OCI-LY1 (cell line): ENCODE measurements around the gene DOLPP1.

Experiments used
- H2AFZ ChIP-seq: fragments of 200-600 bp; sonication (generic), shearing (Covaris generic); 2 replicates; pipeline ENCODE4 v1.6.0; 2014; ENCODE audit warnings: antibody characterized with exemption, mild to moderate bottlenecking, low read length
- H3F3A ChIP-seq: fragments of 200-600 bp; sonication (generic), shearing (Covaris generic); 2 replicates; pipeline ENCODE4 v1.6.0; 2014; ENCODE audit warnings: mild to moderate bottlenecking, antibody characterized with exemption, low read length, moderate library complexity; ENCODE audit not compliant: insufficient read depth
- H3K27ac ChIP-seq: fragments of 200-600 bp; sonication (generic); 2 replicates; pipeline ENCODE4 v1.5.1; 2014; ENCODE audit warnings: low read length, mixed run types, mild to moderate bottlenecking, low read depth; ENCODE audit not compliant: poor library complexity, severe bottlenecking
- H3K27me3 ChIP-seq: fragments of 200-600 bp; sonication (generic); 2 replicates; pipeline ENCODE4 v1.6.0; 2014; ENCODE audit warnings: antibody characterized with exemption, mild to moderate bottlenecking, low read length, moderate library complexity; ENCODE audit not compliant: insufficient read depth
- H3K36me3 ChIP-seq: fragments of 200-600 bp; sonication (generic); 2 replicates; pipeline ENCODE4 v1.6.1; 2014; ENCODE audit warnings: mild to moderate bottlenecking, antibody characterized with exemption, low read length, moderate library complexity, mixed read lengths; ENCODE audit not compliant: insufficient read depth
- H3K4me1 ChIP-seq: fragments of 200-600 bp; sonication (generic); 2 replicates; pipeline ENCODE4 v1.5.1; 2014; ENCODE audit warnings: mild to moderate bottlenecking, low read length, moderate library complexity; ENCODE audit not compliant: insufficient read depth, severe bottlenecking
- H3K4me2 ChIP-seq: fragments of 200-600 bp; sonication (generic), shearing (Covaris generic); 2 replicates; pipeline ENCODE4 v1.6.1; 2014; ENCODE audit warnings: low read length
- H3K4me3 ChIP-seq: fragments of 200-600 bp; sonication (generic); 2 replicates; pipeline ENCODE4 v1.5.1; 2014; ENCODE audit warnings: low read length, low read depth, mild to moderate bottlenecking, mixed read lengths; ENCODE audit not compliant: poor library complexity, severe bottlenecking
- H3K79me2 ChIP-seq: fragments of 200-600 bp; shearing (Covaris generic); 2 replicates; pipeline ENCODE4 v1.6.1; 2016; ENCODE audit warnings: mixed run types, low read length, mixed read lengths; ENCODE audit not compliant: insufficient read depth
- H3K9ac ChIP-seq: fragments of 200-600 bp; sonication (generic), shearing (Covaris generic); 2 replicates; pipeline ENCODE4 v1.6.1; 2014; ENCODE audit warnings: mild to moderate bottlenecking, low read length, mixed read lengths
- H3K9me2 ChIP-seq: fragments of 200-600 bp; sonication (generic), shearing (Covaris generic); 2 replicates; pipeline ENCODE4 v1.6.1; 2014; ENCODE audit warnings: low read depth, mild to moderate bottlenecking, low read length, mixed read lengths
- H3K9me3 ChIP-seq: fragments of 200-600 bp; shearing (Covaris generic); 2 replicates; pipeline ENCODE4 v1.6.1; 2014; ENCODE audit warnings: low read length, mixed read lengths
- H4K20me1 ChIP-seq: fragments of 200-600 bp; sonication (generic), shearing (Covaris generic); 2 replicates; pipeline ENCODE4 v1.6.0; 2016; ENCODE audit warnings: mild to moderate bottlenecking, low read length; ENCODE audit not compliant: insufficient read depth
- CTCF ChIP-seq: fragments of 200-600 bp; sonication (generic), shearing (Covaris generic); IDR thresholded peaks from 2 replicates; pipeline ENCODE4 v1.5.1; 2017; ENCODE audit warnings: mild to moderate bottlenecking, antibody characterized with exemption, low read length, moderate library complexity, mixed read lengths
- EZH2 ChIP-seq: fragments of 200-600 bp; sonication (generic), shearing (Covaris generic); IDR thresholded peaks from 2 replicates; pipeline ENCODE4 v1.8.0; 2017; ENCODE audit warnings: borderline replicate concordance, mixed run types, mild to moderate bottlenecking, antibody characterized with exemption, low read length, moderate library complexity, mixed read lengths

DOLPP1 gene

GRCh38 chr9:129094387-129095169 lies 13.7 kb downstream of the DOLPP1 start:
- H3K27ac ChIP-seq = no peak overlapping the region
- no peak overlapping the region for H3K4me2 ChIP-seq
- H3K9me3 ChIP-seq = no peaks in the 10 kb centered on the region
- no peak overlapping the region for H3K4me3 ChIP-seq
- no peaks in the 10 kb centered on the region for H3K27me3 ChIP-seq
- no peaks in the 10 kb centered on the region for H3F3A ChIP-seq
- no peaks in the 10 kb centered on the region for H3K9me2 ChIP-seq
- H3K9ac ChIP-seq = no peak overlapping the region
- TF ChIP-seq CTCF = no peak
- no peak for TF ChIP-seq EZH2
- no peaks in the 10 kb centered on the region for H4K20me1 ChIP-seq
- H3K4me1 ChIP-seq = no peaks in the 10 kb centered on the region
- H3K36me3 ChIP-seq = peaks cover 13% of the 10 kb centered on the region
- H2AFZ ChIP-seq = no peak overlapping the region
- no peaks in the 10 kb centered on the region for H3K79me2 ChIP-seq

DNA sequence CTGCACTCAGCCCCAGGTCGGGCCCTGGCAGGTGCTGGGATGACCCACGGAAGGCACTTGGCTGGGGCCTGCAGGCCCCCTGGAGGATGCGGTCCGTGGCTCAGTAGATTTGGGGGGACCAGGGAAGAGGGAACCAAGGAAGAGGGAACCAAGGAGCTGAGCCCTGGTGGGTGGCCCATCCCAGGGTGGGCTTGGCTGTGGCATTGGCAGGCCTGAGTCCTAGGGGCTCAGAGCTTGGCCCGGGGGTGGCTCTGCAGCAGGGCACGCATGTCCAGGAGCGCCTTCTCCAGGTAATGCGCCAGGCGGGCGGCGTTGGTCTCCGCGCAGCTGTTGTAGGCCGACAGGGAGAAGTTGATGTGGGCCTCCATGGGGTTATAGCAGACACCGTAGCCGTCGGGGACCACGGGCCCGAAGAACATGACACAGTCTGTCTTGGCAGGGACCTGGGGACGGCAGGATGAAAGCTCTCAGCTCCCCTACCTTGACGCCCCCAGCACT lies 14.3 kb downstream of the DOLPP1 start:
- H3K9me3 ChIP-seq = no peaks in the 10 kb centered on the region
- no peak for TF ChIP-seq CTCF
- TF ChIP-seq EZH2 = no peak
- no peaks in the 10 kb centered on the region for H3K79me2 ChIP-seq
- H4K20me1 ChIP-seq = no peaks in the 10 kb centered on the region
- no peak overlapping the region for H2AFZ ChIP-seq
- H3K27ac ChIP-seq = no peak overlapping the region
- H3F3A ChIP-seq = no peaks in the 10 kb centered on the region
- no peaks in the 10 kb centered on the region for H3K27me3 ChIP-seq
- no peak overlapping the region for H3K4me3 ChIP-seq
- H3K36me3 ChIP-seq = peaks cover 7% of the 10 kb centered on the region
- no peaks in the 10 kb centered on the region for H3K9me2 ChIP-seq
- H3K9ac ChIP-seq = no peak overlapping the region
- no peak overlapping the region for H3K4me2 ChIP-seq
- peaks cover 4% of the 10 kb centered on the region for H3K4me1 ChIP-seq

- Histone ChIP-seq H3K36me3 (no peaks in the 10 kb centered on the region; the same call in 1 of the 2 replicates), H3K4me3 (no peak overlapping the region)
Observed at GRCh38 chr9:129095908-129096307, 15.0 kb downstream of the DOLPP1 start.

More at GRCh38 chr9:129095908-129096307, 15.0 kb downstream of the DOLPP1 start:
- Histone ChIP-seq H3F3A (no peaks in the 10 kb centered on the region), H3K9me2 (no peaks in the 10 kb centered on the region), H3K9me3 (no peaks in the 10 kb centered on the region), H3K27me3 (no peaks in the 10 kb centered on the region), H3K4me2 (no peak overlapping the region), H2AFZ (no peak overlapping the region), H3K4me1 (peaks cover 9% of the 10 kb centered on the region), H3K27ac (no peak overlapping the region), H3K9ac (no peak overlapping the region), H3K79me2 (no peaks in the 10 kb centered on the region), H4K20me1 (no peaks in the 10 kb centered on the region)
- no peak for TF ChIP-seq EZH2
- TF ChIP-seq CTCF = no peak
